Motor neuron (in vitro differentiated cells): Measurements from ENCODE around the gene CRACR2B. TPM values are rescaled to one million over a fixed set of nuclear protein-coding genes. Genes with fewer than 3 reads are reported as not detected.

Source experiments
- ATAC-seq, 8 experiments: fragments of 200-7000 bp; cut with Tn5 transposase; replicated peaks in 6 of 8; 2 replicates each; pipeline ENCODE4 v1.8.0; 2021; ENCODE audit warnings: mild to moderate bottlenecking in 8 of 8, moderate library complexity in 8 of 8
- H3K27ac ChIP-seq, 2 donors: fragments of 250-450 bp; sonication (Bioruptor Pico); 2 replicates each; pipeline ENCODE4 v1.9.0; 2021; ENCODE audit warnings: antibody characterized with exemption in 2 of 2, mild to moderate bottlenecking in 2 of 2, moderate library complexity in 1 of 2
- H3K4me1 ChIP-seq, 2 donors: fragments of 250-450 bp; sonication (Bioruptor Pico); replicated peaks in 1 of 2; 2 replicates each; pipeline ENCODE4 v1.6.1; 2021; ENCODE audit warnings: antibody characterized with exemption in 2 of 2, mild to moderate bottlenecking in 2 of 2, moderate library complexity in 1 of 2
- H3K4me3 ChIP-seq, 5 donors: fragments of 250-450 bp; sonication (Bioruptor Pico); 2 replicates each; pipeline ENCODE4 v1.9.0; 2021; ENCODE audit warnings: antibody characterized with exemption in 5 of 5, mild to moderate bottlenecking in 5 of 5, moderate library complexity in 4 of 5
- WGBS, 10 experiments: fragments of 450-650 bp; shearing (Covaris generic); methylation state at CpG; one replicate each; pipeline ENCODE4 v1.0.0; 2022; 5-methylcytosine and 5-hydroxymethylcytosine counted together
- in situ Hi-C, 9 experiments: fragments of 400-800 bp; cut with MboI; loops; one replicate each; pipeline ENCODE4 v1.15.0; 2021; ENCODE audit warnings: low sequenced_read_pairs in 9 of 9, low pct_unique_long_range_greater_than_20kb in 2 of 9; ENCODE audit not compliant: unreplicated experiment in 9 of 9
- total RNA-seq, 8 experiments: library from RNA; unstranded; fragments of 300-600 nt; gene quantifications; 2 replicates each; pipeline versions ENCODE4 v1.2.3 to v1.2.4, GENCODE V29; 2022

The CRACR2B gene
- total RNA-seq, 8 experiments from 2014 or later = 3.7 to 15.5 (median 4.8) TPM

DNA sequence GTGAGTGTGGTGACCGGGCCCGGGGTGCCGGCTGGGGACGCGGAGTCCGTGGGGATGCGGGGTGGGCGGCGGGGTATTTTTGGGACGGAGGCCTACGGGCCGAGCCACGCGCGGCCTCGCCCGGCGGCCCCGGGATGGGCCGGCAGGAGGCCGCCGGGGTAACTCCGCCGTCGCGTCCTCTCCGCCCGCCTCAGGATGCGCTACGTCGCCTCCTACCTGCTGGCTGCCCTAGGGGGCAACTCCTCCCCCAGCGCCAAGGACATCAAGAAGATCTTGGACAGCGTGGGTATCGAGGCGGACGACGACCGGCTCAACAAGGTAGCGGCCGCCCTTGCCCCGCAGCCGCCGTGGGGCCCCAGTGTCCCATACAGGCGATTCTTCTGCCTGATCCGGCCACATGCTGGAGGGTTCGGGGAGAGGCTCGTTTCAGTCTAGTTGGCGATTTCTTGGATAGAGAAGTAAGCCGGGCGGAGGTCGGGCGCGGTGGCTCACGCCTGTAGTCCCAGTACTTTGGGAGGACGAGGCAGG, 17.6 kb upstream of the CRACR2B start:
- in situ Hi-C loops = no loop called here
- peak in 3 of 8 experiments; percentile 0 for ATAC-seq

DNA sequence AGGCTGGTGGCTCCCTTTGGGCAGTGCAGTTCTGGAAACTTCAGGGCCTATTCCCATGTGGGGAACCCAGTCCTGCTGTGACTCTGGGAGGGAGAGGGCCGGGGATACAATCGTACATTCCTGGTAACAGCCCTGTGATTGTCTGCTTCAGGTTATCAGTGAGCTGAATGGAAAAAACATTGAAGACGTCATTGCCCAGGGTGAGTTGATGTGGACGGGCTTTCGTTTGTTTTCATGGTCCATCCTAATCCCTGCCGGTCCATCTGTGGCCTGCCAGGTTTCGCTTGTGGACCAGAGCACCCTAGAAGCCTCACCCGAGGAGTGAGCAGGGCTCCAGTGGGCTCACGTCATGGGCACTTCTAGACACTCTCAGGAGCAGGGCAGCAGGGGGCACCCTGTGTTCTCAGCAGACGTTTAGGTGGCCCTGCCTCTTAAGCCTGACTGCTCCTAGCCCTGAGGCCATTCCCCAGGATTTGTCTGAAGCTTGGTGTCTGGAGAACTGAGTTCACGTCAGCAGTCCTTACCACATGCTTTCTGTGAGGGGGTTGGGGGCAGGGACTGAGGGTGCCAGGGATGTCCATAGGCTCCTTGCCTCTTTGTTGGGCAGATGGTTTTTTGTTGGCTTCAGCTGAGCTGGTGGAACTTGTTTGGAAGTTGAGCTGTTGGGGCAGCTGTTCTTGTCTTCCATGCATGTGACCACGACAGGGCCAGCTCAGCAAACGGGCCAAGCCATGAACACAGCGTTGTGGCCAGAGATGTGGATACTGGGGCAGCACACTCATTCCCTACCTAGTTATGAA, 16.1 kb upstream of the CRACR2B start:
- 47 to 100% (median 73%) methylated on average over 2 to 12 of the region's 14 CpGs; no CpG with 5 or more reads in 3 of the 10 experiments for WGBS, 10 experiments
- in situ Hi-C loops = no loop called here
- Histone ChIP-seq H3K27ac (no peak overlapping the region), H3K4me1 (peaks cover 15 to 16% of the 10 kb centered on the region in 2 donors), H3K4me3 (peak overlapping the region in 1 of 5 donors; percentile 85)
- ATAC-seq = peak in 1 of 8 experiments; percentile 1

More for the DNA sequence above, 17.6 kb upstream of the CRACR2B start:
- H3K4me1 ChIP-seq = peaks cover 16 to 18% of the 10 kb centered on the region in 2 donors
- WGBS, 10 experiments = 0% methylated on average over 1 to 7 of the region's 55 CpGs; no CpG with 5 or more reads in 6 of the 10 experiments
- peak overlapping the region; percentile 100 for H3K27ac ChIP-seq
- H3K4me3 ChIP-seq = peak overlapping the region; percentile 61 to 90 (median 79)

DNA sequence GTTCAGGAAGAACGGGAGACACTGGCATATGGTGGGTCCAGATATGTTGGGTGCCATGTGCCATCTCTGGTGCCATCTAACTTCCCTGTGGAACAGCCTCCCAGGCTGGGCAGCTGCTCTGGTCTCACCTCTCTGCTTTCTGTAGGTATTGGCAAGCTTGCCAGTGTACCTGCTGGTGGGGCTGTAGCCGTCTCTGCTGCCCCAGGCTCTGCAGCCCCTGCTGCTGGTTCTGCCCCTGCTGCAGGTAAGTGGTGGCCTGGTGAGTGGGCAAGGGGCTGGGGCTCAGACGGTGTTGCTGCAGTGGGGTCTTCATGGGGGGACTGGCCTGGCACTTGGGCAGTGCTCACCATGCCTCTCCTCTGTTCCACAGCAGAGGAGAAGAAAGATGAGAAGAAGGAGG, 15.3 kb upstream of the CRACR2B start:
- Histone ChIP-seq H3K4me1 (peaks cover 15 to 16% of the 10 kb centered on the region in 2 donors), H3K4me3 (no peak overlapping the region), H3K27ac (no peak overlapping the region)
- in situ Hi-C loops = no loop called here
- 100% methylated on average over 1 of the region's 3 CpGs; no CpG with 5 or more reads in 7 of the 10 experiments for WGBS, 10 experiments
- ATAC-seq = no peak

DNA sequence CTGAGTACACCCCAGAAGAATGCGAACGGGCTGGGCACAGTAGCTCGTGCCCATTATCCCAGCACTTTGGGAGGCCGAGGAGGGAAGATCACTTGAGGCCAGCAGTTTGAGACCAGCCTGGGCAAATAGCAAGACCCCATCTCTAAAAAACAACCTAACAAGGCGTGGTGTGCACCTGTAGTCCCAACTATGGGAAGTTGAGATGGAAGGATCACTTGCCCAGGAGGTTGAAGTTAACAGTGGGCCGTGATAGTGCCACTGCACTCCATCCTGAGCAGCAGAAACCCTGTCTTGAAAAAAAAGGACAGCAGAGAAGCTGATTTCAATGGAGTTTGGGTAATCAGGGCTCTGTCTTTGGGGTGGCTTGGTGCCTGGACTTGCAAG, 14.7 kb upstream of the CRACR2B start:
- 79 to 100% (median 93%) methylated on average over 1 to 4 of the region's 6 CpGs; no CpG with 5 or more reads in 4 of the 10 experiments for WGBS, 10 experiments
- Histone ChIP-seq H3K4me3 (no peak overlapping the region), H3K4me1 (peaks cover 13 to 16% of the 10 kb centered on the region in 2 donors), H3K27ac (no peak overlapping the region)
- no peak for ATAC-seq
- in situ Hi-C loops = no loop called here

DNA sequence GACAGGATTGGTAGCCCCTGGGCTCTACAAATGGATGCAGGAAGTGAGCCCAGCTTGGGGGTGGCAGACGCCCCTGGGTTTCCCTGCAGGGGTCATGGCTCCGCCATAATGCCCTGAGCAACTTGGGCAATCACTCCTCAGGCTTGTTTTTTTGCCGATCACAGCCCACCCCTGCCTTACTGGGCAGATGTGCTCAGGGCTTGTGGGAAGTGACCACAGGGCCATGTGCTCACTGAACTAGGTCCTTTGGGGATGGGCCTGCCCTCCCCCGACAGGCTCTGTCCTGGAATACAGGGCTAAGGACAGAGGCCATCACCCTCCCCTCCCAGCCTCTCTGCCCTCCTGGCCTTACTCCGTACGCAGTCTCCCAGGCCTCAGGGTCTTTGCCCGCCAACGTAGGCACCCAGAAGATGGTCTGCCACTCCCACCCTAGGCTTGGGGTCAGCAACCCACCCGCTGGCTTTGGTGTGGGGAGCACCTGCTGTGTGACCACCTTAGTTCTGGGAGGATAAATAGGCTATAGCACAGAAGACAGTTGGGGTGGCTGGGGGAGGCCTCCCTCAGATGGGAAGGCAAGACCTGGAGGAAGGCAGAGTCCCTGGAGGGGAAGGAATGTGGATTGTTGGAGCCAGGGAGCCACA, 14.1 kb upstream of the CRACR2B start:
- 50 to 80% (median 60%) methylated on average over 1 to 5 of the region's 9 CpGs; no CpG with 5 or more reads in 6 of the 10 experiments for WGBS, 10 experiments
- H3K4me1 ChIP-seq = peaks cover 10 to 12% of the 10 kb centered on the region in 2 donors
- no peak overlapping the region for H3K4me3 ChIP-seq
- no peak overlapping the region for H3K27ac ChIP-seq
- in situ Hi-C loops = no loop called here
- ATAC-seq = no peak

GRCh38 chr11:815675-816432, 11.9 kb upstream of the CRACR2B start:
- H3K4me3 ChIP-seq = no peak overlapping the region
- ATAC-seq = no peak
- peaks cover 18 to 20% of the 10 kb centered on the region in 2 donors for H3K4me1 ChIP-seq
- in situ Hi-C loops = no loop called here
- no peak overlapping the region for H3K27ac ChIP-seq
- WGBS, 10 experiments = 60 to 100% (median 89%) methylated on average over 1 to 3 of the region's 11 CpGs; no CpG with 5 or more reads in 5 of the 10 experiments

DNA sequence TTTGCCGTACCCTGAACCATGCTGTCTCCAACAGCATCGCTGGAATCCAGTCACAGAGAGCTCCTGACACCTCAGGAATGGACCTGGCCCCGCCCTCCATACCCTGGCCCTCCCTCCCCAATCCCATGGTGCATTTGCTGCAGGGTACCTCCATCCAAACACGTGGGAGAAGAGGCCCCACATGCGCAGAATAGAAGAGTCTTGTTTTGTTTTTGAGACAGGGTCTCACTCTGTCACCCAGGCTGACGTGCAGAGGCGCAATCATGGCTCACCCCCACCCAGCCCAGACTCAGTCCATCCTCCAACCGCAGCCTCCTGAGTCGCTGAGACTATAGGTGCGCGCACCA, 11.3 kb upstream of the CRACR2B start:
- in situ Hi-C loops = no loop called here
- H3K27ac ChIP-seq = no peak overlapping the region
- no peak for ATAC-seq
- H3K4me1 ChIP-seq = peaks cover 17 to 18% of the 10 kb centered on the region in 2 donors
- 60 to 100% (median 92%) methylated on average over 1 to 6 of the region's 11 CpGs; no CpG with 5 or more reads in 3 of the 10 experiments for WGBS, 10 experiments
- no peak overlapping the region for H3K4me3 ChIP-seq

DNA sequence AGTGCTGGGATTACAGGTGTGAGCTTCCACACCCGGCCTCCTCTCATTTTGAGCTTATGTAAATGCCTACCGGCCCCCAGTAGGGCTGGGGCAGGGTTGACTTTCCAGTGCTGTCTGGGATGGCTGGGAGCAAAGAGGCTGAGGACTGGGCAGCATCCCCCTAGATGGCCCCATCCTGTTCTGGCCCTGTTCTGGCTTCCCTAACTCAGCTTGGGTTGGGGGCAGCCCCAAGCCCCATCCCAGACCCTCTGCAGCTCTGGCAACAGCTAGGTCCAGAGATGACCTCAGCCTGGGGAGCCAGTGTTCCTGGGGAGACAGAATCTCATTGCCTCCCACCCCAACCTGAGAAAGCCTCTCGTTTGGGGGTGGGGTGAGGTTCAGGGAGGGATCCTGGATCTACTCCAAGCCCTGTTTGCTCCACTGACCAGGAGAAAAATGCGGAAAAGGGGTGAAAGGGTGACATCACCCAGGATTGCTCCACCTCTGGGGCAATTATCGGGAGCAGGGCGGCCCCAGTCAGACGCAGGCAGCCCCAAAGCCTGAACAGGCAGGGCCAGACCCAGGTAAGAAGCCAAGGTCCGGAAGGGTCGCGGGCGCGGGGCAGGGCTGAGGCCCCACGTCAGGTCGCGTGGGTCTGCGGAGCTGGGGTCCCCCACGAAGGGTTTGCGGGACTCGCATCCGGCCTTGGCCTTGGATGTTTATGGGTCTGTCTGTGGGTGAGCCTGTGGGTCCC, 9.2 kb upstream of the CRACR2B start, which contains the start of gene PNPLA2:
PNPLA2 (plus strand) TSS at position 519 of the 733 bp plus-strand sequence. CDS start 805 bp downstream, outside the sequence.
- Histone ChIP-seq H3K27ac (peak within 1 kb of the TSS; percentile 76 to 82), H3K4me3 (peak within 1 kb of the TSS; percentile 48 to 91 (median 88)), H3K4me1 (peaks cover 17 to 18% of the 10 kb centered on the region in 2 donors)
- WGBS, 10 experiments = 30% methylated on average over 2 of the region's 20 CpGs; no CpG with 5 or more reads in 9 of the 10 experiments
- in situ Hi-C loops = no loop called here
- peak in 3 of 8 experiments; percentile 0 to 9 (median 5) for ATAC-seq

GRCh38 chr11:819129-819931, 8.4 kb upstream of the CRACR2B start:
- ATAC-seq = peak; percentile 64 to 81 (median 74)
- Histone ChIP-seq H3K27ac (peak overlapping the region; percentile 76 to 82), H3K4me3 (peak overlapping the region; percentile 48 to 91 (median 88)), H3K4me1 (peaks cover 17 to 18% of the 10 kb centered on the region in 2 donors)
- WGBS, 10 experiments = 0% methylated on average over 7 of the region's 96 CpGs; no CpG with 5 or more reads in 9 of the 10 experiments
- in situ Hi-C loops = no loop called here

- Histone ChIP-seq H3K27ac (peak overlapping the region; percentile 76 to 82), H3K4me3 (peak overlapping the region; percentile 48 to 91 (median 88)), H3K4me1 (peaks cover 17 to 18% of the 10 kb centered on the region in 2 donors)
- WGBS, 10 experiments = 0 to 10% (median 1%) methylated on average over 2 to 14 of the region's 47 CpGs; no CpG with 5 or more reads in 4 of the 10 experiments
- ATAC-seq = peak; percentile 31 to 56 (median 46)
- in situ Hi-C loops = no loop called here
These were observed 7.6 kb upstream of the CRACR2B start for GRCh38 chr11:819943-820649.
